ENCODE results near the gene PARVB. TPM values are rescaled to one million over a fixed set of nuclear protein-coding genes. Genes with fewer than 3 reads are reported as not detected.

The PARVB gene
- total RNA-seq, 4 donors from 2014 or later: 10.5 to 25.1 (median 14.6) TPM

- TF ChIP-seq CTCF (IDR thresholded peaks at IDR 0.05) (no peak), POLR2A (IDR thresholded peaks at IDR 0.05) (no peak)
Observed at GRCh38 chr22:43994416-43994815, 29.7 kb upstream of the PARVB start.

GRCh38 chr22:43995057-43995685 is 28.9 kb upstream of the PARVB start:
- intact Hi-C loops (cut with DNase I; ENCODE audit: low total_unique reads): no loop called here
- 93 to 96% methylated on average over 15 of the region's 15 CpGs for WGBS, 2 donors
- no peak overlapping the region for H3K4me3 ChIP-seq (ENCODE audit: low read depth, poor library complexity, severe bottlenecking)

More at GRCh38 chr22:43994416-43994815, 29.7 kb upstream of the PARVB start:
- WGBS, 2 donors: 79 to 82% methylated on average over 8 to 9 of the region's 9 CpGs
- intact Hi-C loops (cut with DNase I; ENCODE audit: low total_unique reads): loop anchor here (5.0 kb wide), 1 partner anchor 633 kb away; no protein-coding TSS in a partner anchor
- no peak overlapping the region for H3K4me3 ChIP-seq (ENCODE audit: low read depth, poor library complexity, severe bottlenecking)
- no peak for DNase-seq (ENCODE audit: low spot score in 2 of 2)

GRCh38 chr22:43995798-43996169 is 28.3 kb upstream of the PARVB start:
- intact Hi-C loops (cut with DNase I; ENCODE audit: low total_unique reads): no loop called here

More at GRCh38 chr22:43995057-43995685, 28.9 kb upstream of the PARVB start:
- TF ChIP-seq POLR2A (IDR thresholded peaks at IDR 0.05): no peak
- TF ChIP-seq CTCF (IDR thresholded peaks at IDR 0.05): no peak
- no peak for DNase-seq (ENCODE audit: low spot score in 2 of 2)

GRCh38 chr22:43996170-43996980 is 27.7 kb upstream of the PARVB start:
- H3K4me3 ChIP-seq (ENCODE audit: low read depth, poor library complexity, severe bottlenecking): no peak overlapping the region
- intact Hi-C loops (cut with DNase I; ENCODE audit: low total_unique reads): no loop called here
- TF ChIP-seq CTCF (IDR thresholded peaks at IDR 0.05) (no peak), POLR2A (IDR thresholded peaks at IDR 0.05) (no peak)
- 84 to 85% methylated on average over 45 of the region's 45 CpGs for WGBS, 2 donors
- DNase-seq (ENCODE audit: low spot score in 2 of 2): peak in 1 of 2 donors; percentile 92

More at GRCh38 chr22:43995798-43996169, 28.3 kb upstream of the PARVB start:
- no peak overlapping the region for H3K4me3 ChIP-seq (ENCODE audit: low read depth, poor library complexity, severe bottlenecking)
- no peak for TF ChIP-seq CTCF (IDR thresholded peaks at IDR 0.05)
- no peak for TF ChIP-seq POLR2A (IDR thresholded peaks at IDR 0.05)
- 66 to 73% methylated on average over 10 of the region's 10 CpGs for WGBS, 2 donors
- no peak for DNase-seq (ENCODE audit: low spot score in 2 of 2)

GRCh38 chr22:43996981-43997265 is 27.2 kb upstream of the PARVB start:
- no peak overlapping the region for H3K4me3 ChIP-seq (ENCODE audit: low read depth, poor library complexity, severe bottlenecking)
- DNase-seq (ENCODE audit: low spot score in 2 of 2): no peak
- intact Hi-C loops (cut with DNase I; ENCODE audit: low total_unique reads): no loop called here
- WGBS, 2 donors: 86 to 89% methylated on average over 8 of the region's 8 CpGs
- no peak for TF ChIP-seq POLR2A (IDR thresholded peaks at IDR 0.05)
- no peak for TF ChIP-seq CTCF (IDR thresholded peaks at IDR 0.05)
